CD14-positive monocyte (primary cell): ENCODE data around the gene NPIPA3. TPM values are rescaled to one million over a fixed set of nuclear protein-coding genes. Genes with fewer than 3 reads are reported as not detected.
"Not testable (repeated sequence)": the region's sequence is repeated elsewhere in the genome, so short reads cannot be mapped to it uniquely, and the experiment has no call there.

Source experiments
- DNase-seq, 3 donors: peaks; one replicate each; pipeline ENCODE4 v3.0.0-alpha.2; 2011 to 2022
- H2AFZ ChIP-seq: 2 replicates; pipeline ENCODE4 v1.6.0; 2012; ENCODE audit warnings: mild to moderate bottlenecking, low read depth, low read length, inconsistent platforms; ENCODE audit not compliant: insufficient read depth, poor library complexity, severe bottlenecking
- H3K27ac ChIP-seq, 2 donors: 1 replicate in 1 of 2; 2 replicates in 1 of 2; pipeline ENCODE4 v1.5.1; 2012 to 2013; ENCODE audit warnings: low read length in 2 of 2, control low read depth in 1 of 2, inconsistent platforms in 1 of 2, low read depth in 1 of 2, mild to moderate bottlenecking in 1 of 2
- H3K27me3 ChIP-seq, 2 donors: one replicate each; pipeline versions ENCODE4 v1.6.0 to v1.6.1; 2011 to 2013; ENCODE audit warnings: low read length in 2 of 2; ENCODE audit not compliant: control insufficient read depth in 2 of 2, insufficient read depth in 2 of 2
- H3K36me3 ChIP-seq, 2 donors: replicated peaks in 1 of 2; 1 replicate in 1 of 2; 2 replicates in 1 of 2; pipeline versions ENCODE4 v1.5.1 to v1.6.1; 2012 to 2013; ENCODE audit warnings: low read length in 2 of 2, control low read depth in 1 of 2, inconsistent platforms in 1 of 2, mild to moderate bottlenecking in 1 of 2; ENCODE audit not compliant: insufficient read depth in 2 of 2, control insufficient read depth in 1 of 2
- H3K4me1 ChIP-seq, 2 donors: 1 replicate in 1 of 2; 2 replicates in 1 of 2; pipeline versions ENCODE4 v1.5.1 to v1.6.1; 2012 to 2013; ENCODE audit warnings: low read length in 2 of 2, control low read depth in 1 of 2, inconsistent platforms in 1 of 2, mild to moderate bottlenecking in 1 of 2, moderate library complexity in 1 of 2; ENCODE audit not compliant: insufficient read depth in 2 of 2, control insufficient read depth in 1 of 2
- H3K4me2 ChIP-seq: replicated peaks from 2 replicates; pipeline ENCODE3; 2012; ENCODE audit warnings: low read length, moderate library complexity, mild to moderate bottlenecking; ENCODE audit not compliant: poor library complexity, severe bottlenecking; ENCODE audit errors: extremely low read depth
- H3K4me3 ChIP-seq, 3 experiments: fragments of 200-600 bp in 1 of 3; sonication (generic) in 1 of 3; replicated peaks in 1 of 3; 1 replicate in 2 of 3; 2 replicates in 1 of 3; pipeline ENCODE4 v1.5.1; 2011 to 2013; ENCODE audit warnings: low read length in 3 of 3, mild to moderate bottlenecking in 3 of 3, control low read depth in 2 of 3, low read depth in 2 of 3, inconsistent platforms in 1 of 3, moderate library complexity in 1 of 3
- H3K79me2 ChIP-seq: 2 replicates; pipeline ENCODE4 v1.6.0; 2012; ENCODE audit warnings: mild to moderate bottlenecking, control low read depth, inconsistent platforms, low read length, moderate library complexity; ENCODE audit not compliant: insufficient read depth
- H3K9ac ChIP-seq: 2 replicates; pipeline ENCODE4 v1.6.0; 2017; ENCODE audit warnings: low read length, mild to moderate bottlenecking; ENCODE audit not compliant: insufficient read depth, poor library complexity, severe bottlenecking
- H3K9me3 ChIP-seq, 2 donors: replicated peaks in 1 of 2; 1 replicate in 1 of 2; 2 replicates in 1 of 2; pipeline versions ENCODE4 v1.5.1 to v1.6.1; 2012 to 2013; ENCODE audit warnings: low read length in 2 of 2, control low read depth in 1 of 2; ENCODE audit not compliant: control insufficient read depth in 1 of 2, insufficient read depth in 1 of 2
- H4K20me1 ChIP-seq: 2 replicates; pipeline ENCODE4 v1.6.0; 2012; ENCODE audit warnings: mild to moderate bottlenecking, low read length, control low read depth, moderate library complexity; ENCODE audit not compliant: insufficient read depth
- H3K27ac Mint-ChIP-seq, 7 donors: one replicate each; pipeline ENCODE4 v1.8.0; 2020; ENCODE audit warnings: mild to moderate bottlenecking in 7 of 7, mixed read lengths in 7 of 7, moderate library complexity in 6 of 7, inconsistent platforms in 2 of 7
- H3K27me3 Mint-ChIP-seq, 3 donors: one replicate each; pipeline ENCODE4 v1.8.0; 2021 to 2022; ENCODE audit warnings: low read depth in 3 of 3, mild to moderate bottlenecking in 3 of 3, mixed read lengths in 3 of 3, moderate library complexity in 3 of 3, inconsistent platforms in 1 of 3
- H3K36me3 Mint-ChIP-seq, 2 donors: one replicate each; pipeline ENCODE4 v1.8.0; 2020; ENCODE audit warnings: mixed read lengths in 2 of 2, inconsistent platforms in 1 of 2, mild to moderate bottlenecking in 1 of 2
- H3K4me1 Mint-ChIP-seq: one replicate; pipeline ENCODE4 v1.8.0; 2020; ENCODE audit warnings: mild to moderate bottlenecking, mixed read lengths
- H3K4me3 Mint-ChIP-seq, 2 donors: one replicate each; pipeline ENCODE4 v1.8.0; 2020; ENCODE audit warnings: mild to moderate bottlenecking in 2 of 2, mixed read lengths in 2 of 2, moderate library complexity in 1 of 2
- H3K9me3 Mint-ChIP-seq, 7 donors: one replicate each; pipeline ENCODE4 v1.8.0; 2020 to 2022; ENCODE audit warnings: mixed read lengths in 7 of 7, mild to moderate bottlenecking in 6 of 7, moderate library complexity in 6 of 7, inconsistent platforms in 2 of 7
- WGBS: methylation state at CpG from one replicate; pipeline ENCODE4 v1.1.5; 2013; ENCODE audit warnings: missing lambda C conversion rate; ENCODE audit not compliant: insufficient coverage; 5-methylcytosine and 5-hydroxymethylcytosine counted together
- intact Hi-C, 2 donors: fragments of 100-400 bp; cut with micrococcal nuclease; formaldehyde crosslinking; loops; one replicate each; pipeline versions ENCODE4 v1.15.0 to v1.15.1; 2023
- polyA plus RNA-seq, 3 donors: library from polyadenylated mRNA; depleted of rRNA in 1 of 3; unstranded in 2 of 3; stranded (reverse) in 1 of 3; fragments of 300-500 nt in 2 of 3; fragments of >200 nt in 1 of 3; fragmentation: Illumina TruSeq in 2 of 3; gene quantifications; 1 replicate in 2 of 3; 2 replicates in 1 of 3; pipeline ENCODE4 v1.2.3, GENCODE V29; 2012 to 2021

NPIPA3 gene
- polyA plus RNA-seq, 3 donors, result 1.4 TPM; not detected in 2

DNA sequence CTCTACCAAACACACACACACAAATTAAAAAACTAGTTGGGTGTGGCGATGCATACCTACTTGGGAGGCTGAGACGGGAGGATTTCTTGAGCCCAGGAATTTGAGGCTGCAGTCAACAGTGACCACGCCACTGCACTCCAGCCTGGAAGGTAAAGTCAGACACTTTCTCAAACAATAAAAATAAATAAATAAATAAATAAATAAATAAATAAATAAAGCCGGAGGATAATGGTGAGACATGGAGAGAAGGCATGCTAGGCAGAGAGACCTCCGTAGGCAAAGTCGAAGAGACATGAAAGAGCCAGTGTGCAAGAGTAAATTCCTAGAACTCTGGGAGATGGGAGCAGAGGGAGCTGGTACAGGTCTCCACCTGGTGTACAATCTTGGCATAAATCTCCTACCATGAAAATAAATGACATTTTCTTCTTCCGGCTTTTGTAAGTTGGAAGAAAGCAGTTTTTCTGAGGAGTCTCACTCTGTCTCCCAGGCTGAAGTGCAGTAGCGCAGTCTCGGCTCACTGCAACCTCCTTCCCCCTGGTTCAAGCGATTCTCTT, 37.7 kb downstream of the NPIPA3 start:
- H3K4me3 Mint-ChIP-seq, DNase-seq, H2AFZ ChIP-seq, H3K9me3 Mint-ChIP-seq, H3K4me1 Mint-ChIP-seq, H3K9ac ChIP-seq, H3K27ac Mint-ChIP-seq, H4K20me1 ChIP-seq, H3K27me3 ChIP-seq, H3K4me1 ChIP-seq, H3K4me2 ChIP-seq, H3K27ac ChIP-seq, H3K36me3 ChIP-seq, H3K79me2 ChIP-seq, H3K4me3 ChIP-seq, intact Hi-C loops, H3K9me3 ChIP-seq, H3K27me3 Mint-ChIP-seq, H3K36me3 Mint-ChIP-seq: not testable (repeated sequence)
- no CpG with 5 or more reads among the region's 10 CpGs for WGBS

DNA sequence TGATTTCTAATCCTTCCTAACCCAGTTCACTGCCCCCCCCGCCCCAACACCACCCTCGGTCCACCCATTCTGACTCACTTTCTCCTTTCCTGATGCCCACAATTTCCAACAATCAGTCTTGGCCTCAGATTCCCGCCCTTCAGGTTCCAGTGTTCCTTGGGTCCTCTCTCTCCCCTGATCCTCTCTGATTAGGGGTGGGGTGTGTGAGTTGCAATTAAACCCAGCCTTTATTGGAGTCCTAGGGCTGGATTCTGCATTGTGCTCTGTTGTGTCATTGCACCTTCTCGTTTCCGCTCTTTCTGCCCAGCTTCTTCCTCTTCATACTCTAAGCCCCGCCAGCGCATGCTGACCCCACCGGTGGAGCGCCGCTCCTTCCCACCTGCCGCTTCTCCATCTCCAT, 38.6 kb downstream of the NPIPA3 start:
- H3K9me3 ChIP-seq, H4K20me1 ChIP-seq, H2AFZ ChIP-seq, H3K36me3 ChIP-seq, H3K79me2 ChIP-seq, H3K36me3 Mint-ChIP-seq, H3K4me1 Mint-ChIP-seq, H3K4me3 Mint-ChIP-seq, H3K27me3 Mint-ChIP-seq, H3K27ac Mint-ChIP-seq, H3K4me2 ChIP-seq, H3K27ac ChIP-seq, H3K4me3 ChIP-seq, H3K9me3 Mint-ChIP-seq, H3K27me3 ChIP-seq, H3K4me1 ChIP-seq, H3K9ac ChIP-seq, DNase-seq, intact Hi-C loops: not testable (repeated sequence)
- WGBS, result no CpG with 5 or more reads among the region's 11 CpGs

DNA sequence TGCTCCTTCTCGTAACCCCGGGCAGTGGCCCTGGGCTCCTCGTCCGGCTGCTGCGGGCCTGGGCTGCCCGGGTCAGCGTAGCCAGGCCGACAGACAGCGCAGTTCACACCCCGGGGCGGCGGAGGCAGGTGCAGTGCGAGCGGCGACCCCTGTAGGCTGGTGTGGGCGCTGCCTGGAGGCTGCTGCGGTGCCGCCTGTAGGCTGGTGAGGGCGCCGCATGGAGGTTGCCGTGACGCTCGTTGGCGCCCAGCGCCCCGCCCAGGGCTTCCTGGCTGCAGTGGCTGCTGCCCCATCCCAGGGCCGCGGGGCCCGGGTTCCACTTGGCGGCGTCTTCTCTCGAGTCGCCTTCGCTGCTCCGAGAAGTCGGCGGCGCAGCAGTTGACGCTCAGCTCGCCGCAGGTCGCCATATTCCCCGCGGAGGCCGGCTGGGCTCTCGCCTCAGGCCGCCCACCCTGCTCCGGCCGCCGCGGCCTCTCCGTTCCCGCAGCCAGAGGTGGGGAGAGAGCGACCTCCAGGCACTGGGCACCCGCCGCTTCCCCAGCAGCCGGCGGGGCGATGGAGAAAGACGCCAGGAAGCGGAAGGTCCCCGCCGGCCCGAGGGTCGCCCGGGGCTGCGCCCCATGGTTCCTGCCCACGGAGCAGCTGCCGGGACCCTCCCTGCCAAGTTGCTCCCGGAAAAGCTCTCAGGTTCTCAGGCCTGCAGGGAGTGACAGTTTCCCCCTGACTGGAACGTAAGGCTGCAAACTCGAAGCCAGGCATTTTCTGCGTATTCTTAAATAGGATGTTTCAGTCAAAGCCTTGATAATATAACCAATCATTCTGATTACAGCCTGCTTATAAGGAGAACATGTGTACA, 39.3 kb downstream of the NPIPA3 start, which contains the start of gene NPIPA2:
Gene NPIPA2, plus strand, starts transcription at position 261 of the 856 bp plus-strand sequence. CDS start 5,533 bp downstream, outside the sequence.
- H3K4me3 ChIP-seq, H3K36me3 Mint-ChIP-seq, DNase-seq, H3K9me3 Mint-ChIP-seq, H3K27me3 Mint-ChIP-seq, H3K79me2 ChIP-seq, H3K4me3 Mint-ChIP-seq, H3K9me3 ChIP-seq, H3K4me2 ChIP-seq, H4K20me1 ChIP-seq, intact Hi-C loops, H3K9ac ChIP-seq, H3K27ac Mint-ChIP-seq, H3K36me3 ChIP-seq, H3K4me1 Mint-ChIP-seq, H3K27ac ChIP-seq, H3K4me1 ChIP-seq, H3K27me3 ChIP-seq, H2AFZ ChIP-seq: not testable (repeated sequence)
- WGBS, result no CpG with 5 or more reads among the region's 73 CpGs

DNA sequence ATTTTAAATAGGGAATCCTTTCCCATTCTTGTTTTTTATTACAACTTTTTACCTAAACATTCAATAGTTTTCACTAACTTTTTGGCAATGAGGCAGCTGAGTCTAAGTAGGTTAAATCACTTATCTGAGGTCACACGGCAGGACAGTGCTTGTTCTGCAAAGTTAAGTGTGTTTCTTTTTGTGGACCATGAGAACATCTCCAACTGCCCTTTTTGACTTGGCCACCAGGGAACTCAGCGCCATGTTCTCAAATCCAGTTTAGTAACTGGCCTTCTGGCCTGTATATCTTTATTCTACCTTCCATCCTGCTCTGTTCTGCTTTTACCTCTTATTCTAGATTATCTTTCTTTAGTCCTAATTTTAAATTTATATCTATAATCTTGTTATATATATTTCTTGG, 70.4 kb downstream of the NPIPA3 start:
- H4K20me1 ChIP-seq, H3K4me3 Mint-ChIP-seq, H3K4me1 Mint-ChIP-seq, H3K9me3 ChIP-seq, H3K9ac ChIP-seq, intact Hi-C loops, DNase-seq, H3K9me3 Mint-ChIP-seq, H3K27ac ChIP-seq, H3K27me3 Mint-ChIP-seq, H2AFZ ChIP-seq, H3K4me3 ChIP-seq, H3K36me3 ChIP-seq, H3K4me1 ChIP-seq, H3K27ac Mint-ChIP-seq, H3K36me3 Mint-ChIP-seq, H3K4me2 ChIP-seq, H3K79me2 ChIP-seq, H3K27me3 ChIP-seq: not testable (repeated sequence)
- WGBS, result no CpG with 5 or more reads among the region's 2 CpGs
